ENCODE data around the gene WDR59.
"Not testable (repeated sequence)": the region's sequence is repeated elsewhere in the genome, so short reads cannot be mapped to it uniquely, and the experiment has no call there.

WDR59 gene

DNA sequence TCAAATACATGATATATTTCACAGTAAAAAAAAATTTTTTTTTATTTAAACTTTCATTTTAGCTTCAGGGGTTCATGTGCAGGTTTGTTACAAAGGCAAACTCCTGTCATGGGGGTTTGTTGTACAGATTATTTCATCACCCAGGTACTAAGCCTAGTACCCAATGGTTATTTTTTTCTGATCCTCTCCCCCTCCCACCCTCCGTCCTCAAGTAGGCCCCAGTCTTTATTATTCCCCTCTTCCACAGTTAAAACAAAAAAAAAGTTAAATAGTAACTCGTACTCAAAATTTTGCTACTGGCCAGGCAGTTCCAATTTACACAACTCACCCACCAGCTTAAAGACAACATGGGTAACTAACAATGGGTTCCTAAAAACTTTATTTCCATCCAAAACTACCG, 63.9 kb downstream of the WDR59 start:
- in situ Hi-C loops (cut with MboI; ENCODE audit: low sequenced_read_pairs) = no loop called here

DNA sequence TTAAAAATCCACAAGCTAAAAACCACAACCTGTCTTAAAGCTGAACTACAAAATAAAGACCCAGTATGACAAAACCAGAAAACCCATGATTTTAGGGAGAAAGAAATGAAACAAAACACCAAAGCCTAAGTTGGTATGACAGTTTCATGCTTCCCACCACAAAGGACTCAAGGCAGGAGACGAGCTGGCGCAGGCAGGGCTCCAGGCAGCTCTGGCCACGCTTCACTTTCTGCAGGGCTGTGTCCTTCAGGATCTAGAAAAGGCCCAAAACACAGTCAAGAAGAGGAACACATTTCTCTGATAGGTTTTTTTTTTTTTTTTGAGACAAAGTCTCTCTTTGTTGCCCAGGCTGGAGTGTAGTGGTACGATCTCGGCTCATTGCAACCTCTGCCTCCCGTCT, 75.3 kb downstream of the WDR59 start:
- in situ Hi-C loops (cut with MboI; ENCODE audit: low sequenced_read_pairs) = no loop called here

DNA sequence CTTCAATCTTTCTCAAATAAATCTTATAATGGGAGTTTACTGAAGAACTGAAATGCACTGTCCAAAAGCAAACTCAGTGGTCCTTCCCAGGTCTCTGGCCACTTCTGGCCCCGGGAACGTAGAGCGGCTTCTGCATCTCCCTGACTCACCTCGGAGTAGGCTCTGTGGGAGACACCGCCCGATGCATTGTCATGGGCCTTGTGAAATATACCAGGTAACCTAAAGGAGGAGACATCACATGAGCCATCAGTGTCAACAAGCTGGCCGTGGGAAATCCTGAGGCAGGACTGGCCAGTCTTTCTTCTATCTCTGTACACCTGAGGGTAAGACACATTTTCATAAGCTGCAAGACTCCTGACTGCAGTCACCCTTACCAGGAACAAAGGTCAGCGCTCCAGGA, 76.2 kb downstream of the WDR59 start:
- in situ Hi-C loops (cut with MboI; ENCODE audit: low sequenced_read_pairs) = not testable (repeated sequence)

DNA sequence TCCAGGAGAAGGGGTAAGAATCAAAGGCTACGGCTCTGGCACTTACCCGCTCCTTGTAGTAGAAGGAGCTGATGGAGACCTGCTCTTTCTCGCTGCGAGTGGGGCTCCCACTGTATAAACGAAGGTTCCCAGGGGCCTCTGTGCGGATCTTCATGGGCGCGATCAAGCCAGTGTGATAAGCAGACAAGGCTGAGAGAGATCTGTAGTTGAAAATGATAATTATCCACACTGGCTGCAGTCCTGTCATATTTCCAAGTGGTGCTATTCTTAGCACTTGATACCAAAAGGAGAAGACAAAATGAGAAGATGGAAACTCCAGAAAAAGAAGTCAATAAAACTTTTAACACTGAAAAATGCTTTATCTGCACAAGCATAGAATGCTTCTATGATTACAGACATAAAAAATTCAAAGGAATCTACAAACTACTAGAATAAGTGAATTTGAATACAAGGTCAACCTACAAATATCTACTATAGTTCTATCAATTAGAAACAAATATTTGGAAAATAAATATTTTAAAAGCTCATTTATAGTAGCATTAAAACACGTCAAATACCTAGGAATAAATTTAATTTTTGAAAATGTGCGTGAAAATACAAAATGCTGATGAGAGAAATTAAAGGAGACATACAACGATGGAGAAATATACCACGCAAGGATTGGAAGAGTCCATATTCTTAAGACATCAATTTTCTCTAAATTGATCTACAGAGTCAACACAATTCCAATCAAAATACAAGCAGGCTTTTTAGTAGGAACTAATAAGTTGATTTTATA, 80.8 kb downstream of the WDR59 start:
- in situ Hi-C loops (cut with MboI; ENCODE audit: low sequenced_read_pairs) = no loop called here

DNA sequence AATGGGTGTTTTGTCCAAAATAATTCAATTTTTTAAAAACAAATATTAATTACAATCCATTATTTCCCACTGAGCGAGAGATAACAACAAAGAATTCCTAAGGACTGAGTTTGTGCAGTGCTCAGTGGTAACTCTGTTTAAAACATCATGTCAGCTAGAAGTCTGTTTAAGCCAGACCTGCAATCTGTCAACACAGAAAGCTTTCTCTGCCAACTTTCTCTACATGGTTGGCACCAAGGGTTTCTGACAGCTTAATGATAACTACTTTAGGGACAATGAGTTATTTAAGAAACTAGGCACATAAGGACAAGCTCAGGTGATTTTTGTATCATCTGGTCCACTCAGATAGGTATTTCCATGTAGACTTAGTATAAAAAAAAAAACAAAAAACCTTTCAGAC, 81.8 kb downstream of the WDR59 start:
- in situ Hi-C loops (cut with MboI; ENCODE audit: low sequenced_read_pairs) = no loop called here

DNA sequence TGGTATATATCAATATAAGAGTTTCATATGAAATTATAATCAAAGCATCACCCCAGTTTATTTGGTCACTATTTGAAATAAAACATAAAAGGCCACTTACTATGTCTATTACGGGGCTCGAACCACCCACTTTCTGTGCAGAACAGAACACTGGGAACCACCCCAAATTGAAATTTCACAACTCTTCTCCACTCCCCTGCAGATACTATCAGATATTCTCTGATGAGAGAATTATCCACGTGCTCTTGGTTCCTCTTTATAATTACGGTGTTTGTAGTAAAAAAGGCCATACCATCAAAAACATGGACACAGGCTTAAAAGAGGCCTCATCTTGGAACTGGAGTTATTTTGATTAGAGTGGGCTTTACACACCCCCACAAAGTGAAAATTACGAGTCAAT, 82.8 kb downstream of the WDR59 start:
- in situ Hi-C loops (cut with MboI; ENCODE audit: low sequenced_read_pairs) = no loop called here

DNA sequence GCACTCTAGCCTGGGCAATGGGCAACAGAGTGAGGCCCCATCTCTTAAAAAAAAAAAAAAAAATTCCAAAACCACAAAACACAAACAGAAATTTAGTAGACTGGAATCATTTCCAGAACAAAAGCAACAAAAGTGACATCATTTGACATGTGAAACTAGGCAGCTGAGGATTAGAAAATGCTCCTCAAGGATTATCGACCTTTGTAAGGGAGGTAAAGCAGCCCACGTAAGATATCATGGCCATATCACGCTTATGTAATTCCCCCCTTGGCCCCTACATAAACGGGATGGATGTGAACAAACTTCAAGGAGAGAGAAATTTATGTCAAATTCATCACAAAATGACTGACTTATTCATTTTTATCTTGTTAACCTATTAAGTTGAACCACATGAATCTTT, 83.3 kb downstream of the WDR59 start:
- in situ Hi-C loops (cut with MboI; ENCODE audit: low sequenced_read_pairs) = no loop called here

DNA sequence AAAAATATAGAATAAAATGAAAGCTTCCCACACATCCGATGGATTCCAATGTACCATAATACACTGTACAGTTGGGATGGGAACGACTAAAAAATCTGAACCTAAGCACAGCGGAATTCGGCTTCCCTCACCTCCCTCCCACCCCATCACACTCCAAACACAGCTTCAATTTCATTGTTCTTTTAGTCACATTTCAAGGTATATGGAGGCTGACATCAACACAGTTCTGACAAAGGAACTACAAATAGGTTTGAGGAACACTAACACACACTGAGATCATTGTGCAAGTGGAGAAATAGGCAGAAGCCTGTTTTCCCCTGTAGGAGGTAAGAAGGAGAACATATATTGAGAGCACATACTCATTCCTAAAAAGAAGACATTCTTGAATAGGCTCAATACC, 85.1 kb downstream of the WDR59 start:
- in situ Hi-C loops (cut with MboI; ENCODE audit: low sequenced_read_pairs) = no loop called here

DNA sequence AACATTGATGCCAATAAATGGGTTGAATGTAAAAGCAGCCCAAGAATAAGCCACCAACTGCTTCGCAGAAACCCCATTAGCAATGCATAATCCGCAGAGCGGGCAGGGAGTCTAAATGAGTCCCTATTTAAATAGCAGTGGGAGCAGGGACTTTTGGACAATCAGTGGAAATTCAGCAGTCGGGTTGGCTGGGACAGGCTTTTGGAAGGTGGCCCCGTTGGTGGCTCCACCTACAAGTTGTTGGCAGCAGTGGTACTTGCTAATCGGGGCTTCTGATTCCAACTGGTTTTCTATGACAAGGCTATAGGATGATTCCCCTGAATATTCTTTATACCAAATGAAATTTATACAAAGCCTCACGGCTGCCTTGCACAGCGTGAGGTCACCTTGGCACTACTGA, 86.3 kb downstream of the WDR59 start:
- in situ Hi-C loops (cut with MboI; ENCODE audit: low sequenced_read_pairs) = no loop called here

DNA sequence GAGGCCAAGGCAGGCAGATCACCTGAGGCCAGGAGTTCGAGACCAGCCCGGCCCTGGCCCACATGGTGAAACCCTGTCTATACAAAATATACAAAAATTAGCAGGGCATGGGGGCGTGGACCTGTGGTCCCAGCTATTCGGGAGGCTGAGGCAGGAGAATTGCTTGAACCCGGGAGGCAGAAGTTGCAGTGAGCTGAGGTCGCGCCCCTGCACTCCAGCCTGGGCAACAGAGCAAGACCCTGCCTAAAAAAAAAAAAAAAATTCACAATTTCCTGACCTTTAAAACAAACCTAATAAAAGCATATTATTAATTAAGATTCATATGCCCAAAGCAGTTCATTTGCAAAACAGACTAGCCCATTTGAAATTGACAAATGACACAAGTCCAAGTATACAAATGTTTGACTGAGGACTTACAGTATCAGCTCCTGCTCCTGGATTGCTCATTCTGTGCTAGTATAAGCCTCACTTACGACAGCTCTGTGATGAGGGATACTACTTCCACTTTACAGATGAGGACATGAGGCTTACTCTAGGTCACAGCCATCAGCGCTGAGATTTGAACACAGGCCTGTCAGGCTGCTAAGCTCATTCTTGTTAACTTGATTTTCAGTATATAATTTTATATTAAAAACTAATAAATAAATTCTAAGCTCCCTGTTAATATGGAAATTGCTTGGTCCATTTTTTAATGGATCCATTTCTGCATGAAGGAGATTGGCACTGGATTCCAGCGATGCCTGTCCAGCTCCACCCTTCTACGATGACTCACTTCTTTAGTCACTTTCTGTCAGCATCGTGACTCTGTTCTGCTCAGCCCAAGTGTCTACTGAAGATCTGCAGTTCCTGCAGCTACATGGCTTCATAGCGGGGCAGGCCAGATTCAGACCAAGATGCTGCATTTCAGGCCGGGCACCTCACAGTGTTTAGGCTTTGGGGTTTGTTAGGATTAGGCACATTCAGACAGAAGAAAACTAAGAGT, 88.2 kb downstream of the WDR59 start:
- in situ Hi-C loops (cut with MboI; ENCODE audit: low sequenced_read_pairs) = no loop called here

DNA sequence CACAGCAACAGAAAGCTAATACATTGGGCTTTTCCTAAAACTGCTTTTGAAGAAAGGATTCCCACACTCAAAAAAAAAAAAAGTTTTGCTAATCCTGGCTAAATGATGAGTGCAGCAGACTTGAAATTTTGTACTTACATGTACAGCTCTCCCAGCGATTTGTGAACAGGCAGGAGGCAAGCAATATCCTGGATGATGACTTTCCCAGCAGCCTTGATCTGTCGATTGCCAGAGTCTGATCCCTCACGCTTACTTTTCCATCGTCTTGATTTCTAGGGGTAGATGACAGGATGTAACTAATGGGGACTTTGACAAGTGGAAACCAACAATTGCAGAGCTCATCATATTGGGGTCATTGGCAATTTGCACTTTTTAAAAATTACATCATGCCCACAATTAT, 91.4 kb downstream of the WDR59 start:
- in situ Hi-C loops (cut with MboI; ENCODE audit: low sequenced_read_pairs) = no loop called here

DNA sequence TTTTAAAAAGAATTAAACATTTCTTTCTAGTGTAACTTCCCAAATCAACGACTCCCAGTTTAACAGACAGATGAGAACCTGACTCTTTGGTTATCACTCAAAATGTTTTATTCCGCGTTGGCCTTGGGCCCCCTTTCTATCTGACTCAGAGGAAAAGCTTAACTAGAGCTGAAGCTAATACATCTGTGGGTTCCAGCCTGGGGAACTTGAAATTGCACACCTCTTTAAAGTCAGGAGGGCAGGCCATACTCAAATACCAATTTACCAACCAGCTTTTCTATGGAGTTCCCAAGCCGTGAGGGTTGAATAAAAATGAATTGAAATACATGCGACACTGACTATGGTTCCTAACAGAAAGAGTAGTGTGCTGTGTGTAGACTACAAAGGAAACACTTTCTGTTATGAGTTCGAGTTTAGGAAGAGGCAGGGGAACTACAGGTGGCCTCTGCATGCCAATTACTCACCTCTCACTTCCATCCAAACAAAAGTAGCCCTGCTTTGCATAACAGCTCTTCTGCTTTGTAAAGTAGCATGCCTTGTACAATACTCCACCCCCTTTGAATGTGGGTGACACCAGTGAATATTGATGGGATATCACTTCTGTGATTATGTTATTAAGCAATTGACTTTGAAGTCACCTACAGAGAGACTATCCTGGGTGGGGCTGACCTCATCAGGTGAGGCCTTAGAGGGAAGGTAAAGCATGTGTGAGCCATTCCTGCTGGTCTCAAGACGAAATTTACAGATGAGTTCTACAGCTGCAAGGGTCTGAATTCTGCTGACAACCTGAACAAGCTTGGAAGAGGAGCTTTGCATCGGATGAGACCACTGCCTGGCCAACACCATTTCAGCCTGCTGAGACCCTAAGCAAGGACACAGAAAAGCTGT, 92.1 kb downstream of the WDR59 start:
- in situ Hi-C loops (cut with MboI; ENCODE audit: low sequenced_read_pairs) = no loop called here

DNA sequence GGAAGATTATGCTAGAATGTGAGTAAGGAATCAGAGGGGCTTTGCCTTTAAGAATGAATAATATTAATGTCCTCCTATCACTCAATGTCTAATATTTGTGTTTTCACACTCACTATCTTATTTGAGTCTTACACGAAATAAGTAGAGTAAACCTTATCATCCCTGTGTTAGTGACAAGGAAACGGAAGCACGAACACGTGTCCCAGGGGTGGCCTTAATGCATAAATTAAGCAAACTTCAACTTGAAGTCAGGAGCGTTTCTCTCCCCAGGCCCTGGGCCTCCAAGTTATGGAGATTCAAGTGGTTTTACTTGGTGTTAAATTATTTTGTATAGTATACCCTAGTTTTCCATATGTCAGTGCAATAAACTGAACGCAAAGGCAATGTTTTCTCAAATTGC, 96.0 kb downstream of the WDR59 start:
- in situ Hi-C loops (cut with MboI; ENCODE audit: low sequenced_read_pairs) = no loop called here

DNA sequence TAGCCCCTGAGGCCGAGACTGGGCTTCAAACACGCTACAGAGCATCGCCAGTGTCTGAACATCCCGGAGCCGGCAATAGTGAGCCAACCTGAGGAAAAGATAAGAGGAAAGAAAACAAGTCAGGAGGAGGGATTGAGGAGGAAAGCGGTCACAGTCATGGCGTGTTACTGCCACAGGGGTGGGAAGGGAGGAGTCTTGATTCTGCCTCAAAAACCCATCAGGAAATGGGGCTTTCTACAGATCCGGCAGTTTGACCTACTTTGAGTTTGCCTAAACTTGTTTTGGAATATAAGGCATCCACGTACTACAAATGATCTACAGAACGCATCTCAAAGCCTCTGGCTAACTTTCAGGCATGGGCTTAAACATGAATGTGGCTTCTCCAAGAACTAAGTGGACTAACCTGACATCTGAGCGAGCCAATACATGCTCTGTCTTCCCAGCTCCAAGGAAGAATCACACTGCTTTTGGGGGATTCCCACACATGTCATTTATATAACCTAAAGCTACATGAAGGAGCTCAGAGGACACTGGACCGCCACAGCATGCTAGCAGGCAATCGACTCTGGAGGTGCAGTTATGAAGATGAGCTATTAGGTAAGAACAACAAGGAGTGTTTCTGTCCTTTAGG, 96.6 kb downstream of the WDR59 start:
- in situ Hi-C loops (cut with MboI; ENCODE audit: low sequenced_read_pairs) = no loop called here

DNA sequence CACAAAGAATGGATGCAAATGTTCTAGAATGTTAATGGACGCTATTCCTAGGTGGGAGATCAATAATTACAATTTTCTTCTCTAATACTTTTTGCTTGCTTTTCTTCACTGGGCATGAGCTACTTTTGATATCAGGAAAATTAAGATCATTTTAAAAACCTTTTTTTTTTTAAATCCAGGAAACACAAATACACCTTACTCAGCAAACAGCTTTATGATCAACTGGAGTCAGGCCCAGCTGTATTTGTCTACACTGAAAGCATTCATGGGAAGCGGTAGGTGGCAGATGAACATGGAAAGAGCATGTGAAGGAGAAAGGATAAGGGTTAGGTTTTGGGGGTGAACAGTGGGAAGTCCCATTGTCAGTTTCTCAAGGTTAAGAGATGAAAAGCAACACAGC, 97.8 kb downstream of the WDR59 start:
- in situ Hi-C loops (cut with MboI; ENCODE audit: low sequenced_read_pairs) = no loop called here

DNA sequence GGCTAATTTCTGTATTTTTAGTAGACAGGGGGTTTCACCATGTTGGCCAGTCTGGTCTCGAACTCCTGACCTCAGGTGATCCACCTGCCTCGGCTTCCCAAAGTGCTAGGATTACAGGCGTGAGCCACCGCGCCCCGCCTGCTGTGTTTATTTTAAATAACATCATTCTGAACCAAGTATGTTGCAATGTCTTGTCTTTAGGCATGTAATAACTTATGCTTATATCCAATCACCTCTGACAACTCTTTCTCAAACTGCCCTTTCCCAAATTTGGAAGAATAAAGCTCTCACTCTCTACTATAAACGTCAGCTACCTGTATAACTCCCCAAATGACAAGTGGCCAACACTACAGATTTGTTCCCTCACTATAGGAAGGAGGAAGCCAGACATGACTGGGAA, 107.2 kb downstream of the WDR59 start:
- in situ Hi-C loops (cut with MboI; ENCODE audit: low sequenced_read_pairs) = no loop called here

DNA sequence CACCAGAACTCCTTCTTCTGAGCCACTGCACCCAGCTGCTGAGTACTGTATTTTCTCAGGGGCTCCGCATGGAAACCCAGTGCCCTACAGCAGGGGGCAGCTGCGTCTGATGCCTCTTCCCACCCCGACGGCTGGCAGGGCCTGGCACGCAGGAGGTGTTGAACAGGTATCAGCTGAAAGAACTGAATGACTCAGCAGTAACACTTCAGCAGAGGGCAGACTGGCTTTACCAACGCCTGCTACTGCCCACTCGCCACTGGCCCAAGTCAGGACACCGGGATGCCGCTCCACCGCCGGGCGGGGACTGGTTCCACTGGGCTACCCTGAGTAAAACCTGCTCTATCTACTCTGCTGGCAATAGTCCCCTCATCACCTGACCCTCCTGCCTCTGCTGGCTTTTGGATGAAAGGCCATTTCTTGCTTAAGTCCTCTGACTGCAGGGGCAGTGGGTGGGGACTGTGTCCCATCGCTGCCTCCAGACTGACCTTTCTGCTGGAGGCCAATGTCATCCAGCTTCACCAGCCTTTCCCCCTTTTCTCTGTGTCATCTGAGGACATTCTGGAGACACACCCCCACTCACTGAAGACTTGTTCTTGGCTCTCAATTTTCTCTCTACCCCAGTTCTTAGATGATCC, 109.9 kb downstream of the WDR59 start:
- in situ Hi-C loops (cut with MboI; ENCODE audit: low sequenced_read_pairs) = no loop called here

DNA sequence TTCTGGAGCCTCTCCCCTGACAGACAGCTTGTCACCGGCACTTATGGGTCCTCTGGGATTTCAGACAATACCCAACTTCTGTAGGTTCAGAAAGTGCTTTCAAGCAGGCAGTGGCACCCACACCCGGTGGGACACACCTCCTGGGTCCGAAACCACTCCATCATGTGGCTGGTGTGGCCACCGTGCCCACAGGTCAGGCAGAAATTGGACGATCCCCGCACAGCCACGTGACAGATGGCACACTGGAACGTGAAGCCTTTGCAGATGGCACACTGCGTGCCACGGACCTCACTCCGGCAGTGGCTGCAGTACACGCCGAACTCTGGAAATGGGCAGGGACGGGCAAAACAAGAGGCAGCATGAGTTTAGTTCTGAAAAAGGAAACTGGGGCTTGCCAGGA, 110.8 kb downstream of the WDR59 start:
- in situ Hi-C loops (cut with MboI; ENCODE audit: low sequenced_read_pairs) = no loop called here

DNA sequence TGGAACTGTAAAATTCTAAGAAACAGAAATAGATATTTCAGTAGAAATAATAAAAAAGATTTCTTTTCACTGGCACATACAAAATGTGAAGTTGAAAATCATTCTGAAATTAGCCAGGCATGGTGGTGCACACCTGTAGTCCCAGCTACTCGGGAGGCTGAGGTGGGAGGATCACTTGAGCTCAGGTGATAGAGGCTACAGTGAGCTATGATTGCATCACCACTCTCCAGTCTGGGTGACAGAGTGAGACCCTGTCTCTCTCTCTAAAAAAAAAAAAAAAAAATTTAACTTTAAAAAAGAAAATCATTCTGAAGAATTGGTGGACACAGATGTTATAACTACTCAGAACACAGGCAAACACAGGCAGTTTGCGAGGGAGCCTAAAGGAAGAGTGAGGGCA, 112.6 kb downstream of the WDR59 start:
- in situ Hi-C loops (cut with MboI; ENCODE audit: low sequenced_read_pairs) = no loop called here

DNA sequence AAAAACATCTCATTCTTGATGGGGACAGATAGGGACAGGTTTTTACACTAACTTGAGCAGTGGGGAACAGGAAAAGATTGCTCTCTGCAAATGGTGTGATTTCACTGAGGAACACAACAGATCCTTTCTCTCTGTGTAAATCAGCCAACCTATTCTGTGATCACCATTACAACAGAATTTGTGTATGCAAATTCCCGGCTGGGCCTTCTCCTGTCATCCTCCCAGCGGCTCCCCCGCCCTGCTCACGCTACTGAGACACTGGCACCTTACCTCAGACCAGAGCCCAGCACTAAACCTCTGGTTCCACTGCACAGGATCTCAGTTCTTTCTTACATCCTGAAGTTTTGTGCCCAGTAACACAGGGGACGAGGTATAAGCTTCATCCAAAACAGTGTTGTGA, 113.3 kb downstream of the WDR59 start:
- in situ Hi-C loops (cut with MboI; ENCODE audit: low sequenced_read_pairs) = no loop called here
